Central memory CD8-positive, alpha-beta T cell (primary cell): ENCODE measurements around the gene CHN2.
A peak's percentile ranks its signal among the peaks of the same experiment; 100 is the strongest.

Experiments
- ATAC-seq: fragments of 150-1000 bp; cut with Tn5 transposase; replicated peaks from 2 replicates; pipeline ENCODE4 v1.10.0; 2022; ENCODE audit warnings: mild to moderate bottlenecking, moderate FRiP score, moderate number of reproducible peaks; ENCODE audit not compliant: poor library complexity, severe bottlenecking; ENCODE audit errors: extremely low read depth
- DNase-seq, 2 donors: peaks; one replicate each; pipeline ENCODE4 v3.0.0; 2021; ENCODE audit warnings: low spot score in 2 of 2
- H3K27ac Mint-ChIP-seq: one replicate; pipeline ENCODE4 v1.8.0; 2022; ENCODE audit warnings: low read depth, mild to moderate bottlenecking, moderate library complexity, mixed read lengths
- H3K27me3 Mint-ChIP-seq: one replicate; pipeline ENCODE4 v1.8.0; 2022; ENCODE audit warnings: mixed read lengths
- H3K36me3 Mint-ChIP-seq: one replicate; pipeline ENCODE4 v1.8.0; 2022; ENCODE audit warnings: mild to moderate bottlenecking, moderate library complexity, mixed read lengths; ENCODE audit not compliant: insufficient read depth
- H3K4me1 Mint-ChIP-seq: one replicate; pipeline ENCODE4 v1.8.0; 2022; ENCODE audit warnings: mixed read lengths
- H3K4me3 Mint-ChIP-seq: one replicate; pipeline ENCODE4 v1.8.0; 2022; ENCODE audit warnings: mild to moderate bottlenecking, moderate library complexity, mixed read lengths
- H3K9me3 Mint-ChIP-seq: one replicate; pipeline ENCODE4 v1.8.0; 2022; ENCODE audit warnings: mixed read lengths

CHN2 gene

DNA sequence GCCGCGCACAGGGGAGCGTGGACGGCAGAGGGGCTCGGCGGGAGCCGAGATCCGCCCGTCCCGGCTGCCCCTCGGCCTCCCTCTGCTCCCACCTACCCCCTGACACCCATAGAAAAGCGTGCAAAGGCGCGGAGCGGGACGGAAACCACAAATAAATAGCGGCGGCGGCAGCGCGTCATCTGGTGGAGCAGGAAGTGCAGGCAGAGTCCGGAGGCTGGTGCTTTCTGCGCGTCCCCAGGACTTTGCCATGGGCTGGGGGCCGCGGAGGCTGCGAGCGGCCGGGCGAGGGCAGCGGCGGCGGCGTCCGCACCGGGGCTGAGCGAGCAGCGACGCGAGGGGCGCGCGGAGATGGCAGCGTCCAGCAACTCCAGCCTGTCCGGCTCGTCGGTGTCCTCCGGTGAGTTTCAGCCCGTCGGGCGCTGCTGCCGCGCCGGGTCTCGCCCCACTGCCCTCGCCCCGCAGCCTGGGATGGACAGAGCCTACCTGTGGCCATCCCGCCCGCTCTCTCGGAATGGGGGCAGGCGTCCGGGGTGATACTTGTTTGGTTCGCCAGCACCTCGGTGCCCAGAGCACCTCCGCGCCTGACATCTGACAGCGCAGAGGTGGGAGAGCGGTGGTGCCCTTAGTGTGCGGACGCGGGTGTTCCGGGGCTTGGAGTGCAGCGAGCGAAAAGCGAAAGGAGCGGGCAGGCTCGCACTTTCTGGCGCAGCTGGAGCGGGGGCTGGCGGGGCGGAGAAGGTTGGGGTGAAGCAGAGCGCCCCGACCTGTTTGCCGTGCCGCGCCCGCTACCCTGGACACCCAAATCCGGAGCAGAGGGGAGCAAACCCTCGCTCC, at the start of gene CHN2:
CHN2 (plus strand) TSS at position 182 of the 834 bp plus-strand sequence.
- Mint-ChIP-seq H3K9me3 (no peaks in the 10 kb centered on the region), H3K27me3 (peaks cover 2% of the 10 kb centered on the region), H3K27ac (peak within 1 kb of the TSS; percentile 95), H3K36me3 (peaks cover 23% of the 10 kb centered on the region), H3K4me3 (peak within 1 kb of the TSS; percentile 89), H3K4me1 (peaks cover 39% of the 10 kb centered on the region)
- peak; percentile 48 to 59 for DNase-seq
- peak; percentile 78 for ATAC-seq

GRCh38 chr7:29145553-29146056, 49.0 kb upstream of the CHN2 start:
- Mint-ChIP-seq H3K27me3 (peaks cover 80% of the 10 kb centered on the region), H3K4me1 (peaks cover 5% of the 10 kb centered on the region), H3K9me3 (no peaks in the 10 kb centered on the region), H3K27ac (no peak overlapping the region), H3K36me3 (no peaks in the 10 kb centered on the region), H3K4me3 (peak overlapping the region; percentile 37)
- ATAC-seq, result no peak
- DNase-seq, result no peak

GRCh38 chr7:29146057-29146706, 48.4 kb upstream of the CHN2 start, which contains the start of gene CPVL:
Gene CPVL (minus strand): TSS chr7:29146537. CDS start chr7:29121061, 25,476 bp downstream.
- Mint-ChIP-seq H3K27me3 (peaks cover 76% of the 10 kb centered on the region), H3K27ac (no peak within 1 kb of the TSS), H3K4me1 (peaks cover 5% of the 10 kb centered on the region), H3K9me3 (no peaks in the 10 kb centered on the region), H3K36me3 (no peaks in the 10 kb centered on the region), H3K4me3 (peak within 1 kb of the TSS; percentile 37)
- ATAC-seq, result peak; percentile 19
- DNase-seq, result no peak

GRCh38 chr7:29146888-29147609, 47.5 kb upstream of the CHN2 start:
- no peaks in the 10 kb centered on the region for H3K9me3 Mint-ChIP-seq
- no peaks in the 10 kb centered on the region for H3K36me3 Mint-ChIP-seq
- H3K27ac Mint-ChIP-seq, result no peak overlapping the region
- DNase-seq (no peak), ATAC-seq (no peak)
- peaks cover 76% of the 10 kb centered on the region for H3K27me3 Mint-ChIP-seq
- H3K4me1 Mint-ChIP-seq, result peaks cover 5% of the 10 kb centered on the region
- no peak overlapping the region for H3K4me3 Mint-ChIP-seq

DNA sequence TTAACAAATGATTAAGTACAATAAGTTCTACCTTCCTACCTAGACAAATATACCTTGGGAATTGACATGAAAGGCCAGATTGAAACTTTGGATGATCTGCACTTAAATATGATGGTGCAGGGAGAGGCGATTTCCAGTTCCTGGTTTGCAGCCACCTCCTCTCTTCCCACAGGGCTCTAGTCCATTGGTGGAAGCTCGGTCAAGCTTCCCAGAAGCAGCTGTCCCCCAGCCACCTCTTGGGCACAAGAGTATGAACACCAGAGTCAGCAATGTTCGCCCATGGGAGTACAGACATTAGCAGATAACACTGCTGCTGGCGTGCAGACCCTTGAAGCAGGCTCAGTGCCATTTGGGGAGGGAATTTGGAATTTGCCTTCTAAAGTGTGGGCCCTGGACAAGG, 46.8 kb upstream of the CHN2 start:
- no peak overlapping the region for H3K4me3 Mint-ChIP-seq
- DNase-seq, result no peak
- H3K27ac Mint-ChIP-seq, result no peak overlapping the region
- no peak for ATAC-seq
- no peaks in the 10 kb centered on the region for H3K9me3 Mint-ChIP-seq
- no peaks in the 10 kb centered on the region for H3K36me3 Mint-ChIP-seq
- H3K27me3 Mint-ChIP-seq, result peaks cover 69% of the 10 kb centered on the region
- peaks cover 5% of the 10 kb centered on the region for H3K4me1 Mint-ChIP-seq

DNA sequence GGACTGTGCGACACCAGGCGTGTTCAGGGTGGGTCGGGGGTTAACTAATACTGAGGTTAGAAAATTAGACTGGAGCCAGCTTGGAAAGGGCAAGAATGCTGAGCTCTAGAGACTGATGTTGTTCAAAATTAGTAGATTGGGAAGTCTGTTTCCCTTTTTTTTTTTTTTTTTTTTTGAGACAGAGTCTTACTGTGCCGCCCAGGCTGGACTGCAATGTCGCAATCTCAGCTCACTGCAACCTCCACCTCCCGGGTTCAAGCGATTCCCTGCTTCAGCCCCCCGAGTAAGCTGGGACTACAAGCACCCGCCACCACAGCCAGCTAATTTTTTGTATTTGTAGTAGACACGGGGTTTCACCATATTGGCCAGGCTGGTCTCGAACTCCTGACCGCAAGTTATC, 45.5 kb upstream of the CHN2 start:
- Mint-ChIP-seq H3K4me3 (no peak overlapping the region), H3K36me3 (no peaks in the 10 kb centered on the region), H3K4me1 (peaks cover 5% of the 10 kb centered on the region), H3K27ac (no peak overlapping the region), H3K9me3 (no peaks in the 10 kb centered on the region), H3K27me3 (peaks cover 58% of the 10 kb centered on the region)
- ATAC-seq (no peak), DNase-seq (no peak)

DNA sequence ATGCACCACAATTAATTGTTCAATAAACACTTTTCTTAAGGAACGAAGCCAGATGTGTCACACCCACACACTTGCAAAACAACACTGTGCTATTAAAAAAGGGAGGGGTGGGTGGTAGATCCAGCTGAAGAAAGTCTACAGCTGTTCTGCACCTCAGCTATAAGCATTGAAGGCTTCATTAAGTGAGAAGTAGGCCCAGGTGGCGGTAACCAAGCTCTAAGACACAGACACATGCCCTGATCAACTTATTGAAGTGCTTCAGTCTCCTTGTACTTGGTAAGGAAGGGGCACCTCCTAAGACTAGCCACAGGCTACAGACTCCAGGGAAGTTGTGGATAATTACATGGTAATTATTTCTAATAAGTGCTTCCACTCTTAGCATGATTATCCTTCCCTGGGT, 43.7 kb upstream of the CHN2 start:
- Mint-ChIP-seq H3K4me1 (peaks cover 5% of the 10 kb centered on the region), H3K36me3 (no peaks in the 10 kb centered on the region), H3K9me3 (no peaks in the 10 kb centered on the region), H3K27me3 (peaks cover 40% of the 10 kb centered on the region), H3K27ac (no peak overlapping the region), H3K4me3 (no peak overlapping the region)
- DNase-seq (no peak), ATAC-seq (no peak)

GRCh38 chr7:29154076-29154475, 40.5 kb upstream of the CHN2 start:
- H3K27ac Mint-ChIP-seq, result no peak overlapping the region
- ATAC-seq, result no peak
- H3K27me3 Mint-ChIP-seq, result peaks cover 8% of the 10 kb centered on the region
- DNase-seq, result no peak
- no peaks in the 10 kb centered on the region for H3K36me3 Mint-ChIP-seq
- H3K9me3 Mint-ChIP-seq, result no peaks in the 10 kb centered on the region
- H3K4me3 Mint-ChIP-seq, result no peak overlapping the region
- H3K4me1 Mint-ChIP-seq, result peaks cover 16% of the 10 kb centered on the region

- no peaks in the 10 kb centered on the region for H3K27me3 Mint-ChIP-seq
- DNase-seq (peak in 1 of 2 donors; percentile 36), ATAC-seq (peak; percentile 91)
- no peaks in the 10 kb centered on the region for H3K9me3 Mint-ChIP-seq
- peaks cover 16% of the 10 kb centered on the region for H3K4me1 Mint-ChIP-seq
- no peak overlapping the region for H3K27ac Mint-ChIP-seq
- H3K4me3 Mint-ChIP-seq, result peak overlapping the region; percentile 9
- no peaks in the 10 kb centered on the region for H3K36me3 Mint-ChIP-seq
These were observed 37.6 kb upstream of the CHN2 start for GRCh38 chr7:29156907-29157452.

DNA sequence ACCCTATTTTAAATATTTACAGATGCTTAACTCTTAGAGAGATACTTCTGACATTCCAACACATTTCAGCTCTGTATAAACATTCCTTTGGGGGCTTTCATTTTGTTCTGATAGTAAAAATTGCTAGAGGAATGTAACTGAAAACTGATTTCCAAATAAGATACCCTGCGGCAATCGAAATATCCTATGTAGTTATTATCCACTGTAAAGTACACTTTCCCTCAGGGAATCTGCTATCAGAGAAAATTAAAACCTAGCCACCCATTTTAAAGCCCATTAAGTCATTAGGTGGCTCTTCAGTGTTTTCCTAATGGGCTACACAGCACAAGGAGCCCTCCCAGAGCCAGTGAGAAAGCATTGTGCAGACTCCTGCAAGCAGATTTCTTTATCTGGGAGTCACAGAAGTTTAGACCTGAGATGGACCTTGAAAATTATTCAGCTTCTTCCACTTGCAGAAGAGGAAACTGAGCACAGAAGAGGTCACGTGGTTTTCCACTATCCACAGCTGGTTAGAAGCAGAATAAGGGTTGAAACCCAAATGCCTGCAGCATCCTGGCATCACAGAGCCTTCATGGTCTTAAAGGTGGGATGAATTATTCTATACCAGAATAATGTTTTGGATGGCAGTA, 35.7 kb upstream of the CHN2 start:
- Mint-ChIP-seq H3K27me3 (no peaks in the 10 kb centered on the region), H3K36me3 (no peaks in the 10 kb centered on the region), H3K27ac (no peak overlapping the region), H3K9me3 (no peaks in the 10 kb centered on the region), H3K4me1 (peaks cover 16% of the 10 kb centered on the region), H3K4me3 (no peak overlapping the region)
- ATAC-seq (no peak), DNase-seq (no peak)

GRCh38 chr7:29160080-29160479, 34.5 kb upstream of the CHN2 start:
- Mint-ChIP-seq H3K27ac (no peak overlapping the region), H3K9me3 (no peaks in the 10 kb centered on the region), H3K36me3 (no peaks in the 10 kb centered on the region), H3K27me3 (peaks cover 7% of the 10 kb centered on the region), H3K4me3 (no peak overlapping the region), H3K4me1 (peaks cover 16% of the 10 kb centered on the region)
- DNase-seq (no peak), ATAC-seq (no peak)

GRCh38 chr7:29161231-29161630, 33.3 kb upstream of the CHN2 start:
- H3K27ac Mint-ChIP-seq, result no peak overlapping the region
- H3K36me3 Mint-ChIP-seq, result no peaks in the 10 kb centered on the region
- DNase-seq (no peak), ATAC-seq (no peak)
- H3K9me3 Mint-ChIP-seq, result peaks cover 5% of the 10 kb centered on the region
- no peak overlapping the region for H3K4me3 Mint-ChIP-seq
- H3K4me1 Mint-ChIP-seq, result peaks cover 14% of the 10 kb centered on the region
- peaks cover 18% of the 10 kb centered on the region for H3K27me3 Mint-ChIP-seq
